ENCODE results near the gene NCCRP1. TPM values are rescaled to one million over a fixed set of nuclear protein-coding genes. Genes with fewer than 3 reads are reported as not detected.

Gene NCCRP1
- total RNA-seq, 1 experiment from 2014 or later: not detected

GRCh38 chr19:39164289-39164688 is 32.5 kb upstream of the NCCRP1 start:
- no peak for DNase-seq (ENCODE audit: low read depth)

GRCh38 chr19:39165857-39166256 is 30.9 kb upstream of the NCCRP1 start:
- DNase-seq (ENCODE audit: low read depth): no peak

GRCh38 chr19:39166571-39167391 is 30.0 kb upstream of the NCCRP1 start:
- DNase-seq (ENCODE audit: low read depth): no peak

DNA sequence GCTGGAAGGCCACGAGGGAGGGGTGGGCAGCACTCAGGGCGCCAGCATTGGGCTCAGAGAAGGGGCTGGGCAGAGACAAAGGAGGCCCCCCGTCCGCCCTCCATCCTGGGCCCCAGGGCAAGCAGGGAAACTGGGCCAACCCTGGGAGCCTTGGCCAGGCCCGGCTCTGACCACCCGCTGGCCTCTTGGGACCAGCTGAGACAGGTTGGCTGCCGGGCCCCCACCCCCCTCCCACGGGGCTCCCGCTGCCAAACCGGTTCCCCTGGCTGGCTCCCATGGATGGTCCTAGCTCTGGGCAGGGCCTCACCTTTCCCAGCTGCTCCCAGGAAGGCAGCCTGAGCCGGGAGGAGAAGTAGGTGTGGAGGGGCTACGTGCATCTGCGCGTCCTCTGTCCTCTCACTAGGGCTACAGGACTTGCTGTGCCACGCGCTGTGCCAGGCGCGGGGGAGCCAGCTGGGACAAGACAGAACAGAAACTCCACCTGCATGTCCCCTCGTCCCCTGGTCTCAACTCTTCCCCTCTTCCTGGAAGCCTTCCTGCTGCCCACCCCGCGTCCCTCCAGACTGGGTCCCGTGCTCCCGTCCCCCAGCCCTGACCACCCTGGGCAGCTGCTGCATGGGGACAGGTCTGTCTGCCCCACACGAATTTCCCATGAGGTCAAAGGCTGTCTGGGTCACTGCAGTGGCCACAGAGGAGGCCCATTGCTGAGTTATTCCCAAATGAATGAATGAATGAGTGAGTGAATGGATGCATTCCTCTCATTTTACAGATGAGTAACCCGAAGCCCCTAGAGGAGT is 29.1 kb upstream of the NCCRP1 start:
- DNase-seq (ENCODE audit: low read depth): no peak

GRCh38 chr19:39168258-39169142 is 28.3 kb upstream of the NCCRP1 start:
- DNase-seq (ENCODE audit: low read depth): no peak

DNA sequence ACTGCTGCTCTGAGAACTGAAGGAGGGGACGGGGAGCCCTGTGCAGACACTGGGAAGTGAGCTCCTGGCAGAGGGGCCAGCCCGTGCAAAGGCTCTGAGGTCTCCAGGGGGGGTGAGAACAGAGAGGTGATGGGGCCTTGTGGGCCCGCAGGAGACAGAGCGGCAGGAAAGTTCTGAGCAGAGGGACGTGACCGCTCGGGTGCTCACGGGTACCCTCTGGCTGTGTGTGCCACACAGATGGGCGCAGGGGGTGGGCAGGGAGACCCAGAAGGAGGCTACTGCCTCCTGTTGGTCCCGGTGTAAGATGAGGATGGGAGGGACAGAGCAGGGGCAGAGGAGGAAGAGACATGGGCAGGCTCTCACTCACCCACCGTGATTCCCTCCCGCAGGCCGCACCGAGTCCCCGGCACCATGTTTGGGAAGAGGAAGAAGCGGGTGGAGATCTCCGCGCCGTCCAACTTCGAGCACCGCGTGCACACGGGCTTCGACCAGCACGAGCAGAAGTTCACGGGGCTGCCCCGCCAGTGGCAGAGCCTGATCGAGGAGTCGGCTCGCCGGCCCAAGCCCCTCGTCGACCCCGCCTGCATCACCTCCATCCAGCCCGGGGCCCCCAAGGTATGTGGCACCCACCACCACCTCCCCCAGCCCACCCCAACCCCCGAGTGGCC is 27.5 kb upstream of the NCCRP1 start:
- no peak for DNase-seq (ENCODE audit: low read depth)

GRCh38 chr19:39170386-39171231 is 26.2 kb upstream of the NCCRP1 start:
- DNase-seq (ENCODE audit: low read depth): no peak

DNA sequence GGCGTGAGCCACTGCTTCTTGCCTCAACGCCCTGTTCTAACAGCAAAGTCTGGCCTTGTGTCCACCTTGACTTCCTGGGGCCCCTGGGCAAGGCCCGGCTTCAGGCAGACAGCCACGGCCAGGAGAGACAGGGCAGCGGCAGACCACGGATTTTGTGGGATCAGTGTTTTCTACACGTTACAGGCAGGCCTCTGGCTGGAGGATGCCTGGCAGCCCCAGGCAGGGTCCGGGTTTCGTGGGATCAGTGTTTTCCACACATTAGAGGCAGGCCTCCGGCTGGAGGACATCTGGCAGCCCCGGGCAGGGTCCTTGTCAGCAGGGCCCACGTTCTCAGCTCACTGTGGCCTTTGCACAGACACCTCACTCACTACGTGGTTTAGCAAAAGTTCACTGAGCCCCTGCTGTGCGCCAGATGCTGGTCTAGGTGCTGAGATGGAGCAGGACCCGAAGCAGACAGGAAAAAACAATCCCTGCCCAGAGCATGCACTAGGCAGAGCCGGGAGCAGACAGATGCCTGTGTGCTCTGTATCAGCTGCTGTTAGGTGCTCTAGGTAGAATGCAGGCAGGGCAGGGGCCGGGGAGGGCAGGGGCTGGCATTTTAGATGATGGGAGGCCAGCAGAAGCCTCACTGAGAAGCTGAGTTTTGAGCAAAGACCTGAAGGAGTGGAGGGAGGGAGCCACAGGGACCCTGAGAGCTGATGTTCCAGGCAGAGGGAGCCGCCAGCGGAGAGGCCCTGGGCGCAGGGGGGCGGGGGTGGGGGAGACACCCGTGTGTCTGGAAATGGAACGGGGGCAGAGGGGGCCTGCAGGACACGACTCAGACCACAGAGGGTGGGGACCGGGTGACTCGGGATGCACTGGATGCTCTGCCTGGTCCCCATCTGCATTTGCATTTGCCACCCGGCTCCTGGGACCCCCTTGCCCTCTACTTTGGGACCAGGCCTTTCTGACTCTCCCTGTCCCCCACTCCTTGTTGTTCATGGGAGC is 25.0 kb upstream of the NCCRP1 start:
- DNase-seq (ENCODE audit: low read depth): no peak

DNA sequence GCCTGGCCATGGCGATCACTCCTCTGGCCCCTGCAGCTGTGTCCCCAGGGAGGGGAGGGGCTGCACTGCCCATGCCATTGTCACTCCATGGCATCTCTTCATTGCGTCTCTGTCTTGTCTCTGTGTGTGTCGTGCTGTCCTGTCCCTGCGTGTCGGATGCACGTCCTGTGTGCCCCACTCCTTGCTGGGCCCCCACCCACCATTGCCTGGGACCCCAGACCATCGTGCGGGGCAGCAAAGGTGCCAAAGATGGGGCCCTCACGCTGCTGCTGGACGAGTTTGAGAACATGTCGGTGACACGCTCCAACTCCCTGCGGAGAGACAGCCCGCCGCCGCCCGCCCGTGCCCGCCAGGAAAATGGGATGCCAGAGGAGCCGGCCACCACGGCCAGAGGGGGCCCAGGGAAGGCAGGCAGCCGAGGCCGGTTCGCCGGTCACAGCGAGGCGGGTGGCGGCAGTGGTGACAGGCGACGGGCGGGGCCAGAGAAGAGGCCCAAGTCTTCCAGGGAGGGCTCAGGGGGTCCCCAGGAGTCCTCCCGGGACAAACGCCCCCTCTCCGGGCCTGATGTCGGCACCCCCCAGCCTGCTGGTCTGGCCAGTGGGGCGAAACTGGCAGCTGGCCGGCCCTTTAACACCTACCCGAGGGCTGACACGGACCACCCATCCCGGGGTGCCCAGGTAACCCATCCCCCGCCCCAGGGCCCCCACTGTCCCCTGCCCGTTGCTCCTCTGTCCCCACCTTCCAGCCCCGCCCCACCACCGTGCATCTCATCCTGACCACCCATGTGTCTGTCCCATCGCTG is 23.9 kb upstream of the NCCRP1 start:
- DNase-seq (ENCODE audit: low read depth): no peak

- no peak for DNase-seq (ENCODE audit: low read depth)
These were observed 23.2 kb upstream of the NCCRP1 start for GRCh38 chr19:39173502-39173991.

GRCh38 chr19:39174142-39174541 is 22.6 kb upstream of the NCCRP1 start:
- DNase-seq (ENCODE audit: low read depth): no peak

DNA sequence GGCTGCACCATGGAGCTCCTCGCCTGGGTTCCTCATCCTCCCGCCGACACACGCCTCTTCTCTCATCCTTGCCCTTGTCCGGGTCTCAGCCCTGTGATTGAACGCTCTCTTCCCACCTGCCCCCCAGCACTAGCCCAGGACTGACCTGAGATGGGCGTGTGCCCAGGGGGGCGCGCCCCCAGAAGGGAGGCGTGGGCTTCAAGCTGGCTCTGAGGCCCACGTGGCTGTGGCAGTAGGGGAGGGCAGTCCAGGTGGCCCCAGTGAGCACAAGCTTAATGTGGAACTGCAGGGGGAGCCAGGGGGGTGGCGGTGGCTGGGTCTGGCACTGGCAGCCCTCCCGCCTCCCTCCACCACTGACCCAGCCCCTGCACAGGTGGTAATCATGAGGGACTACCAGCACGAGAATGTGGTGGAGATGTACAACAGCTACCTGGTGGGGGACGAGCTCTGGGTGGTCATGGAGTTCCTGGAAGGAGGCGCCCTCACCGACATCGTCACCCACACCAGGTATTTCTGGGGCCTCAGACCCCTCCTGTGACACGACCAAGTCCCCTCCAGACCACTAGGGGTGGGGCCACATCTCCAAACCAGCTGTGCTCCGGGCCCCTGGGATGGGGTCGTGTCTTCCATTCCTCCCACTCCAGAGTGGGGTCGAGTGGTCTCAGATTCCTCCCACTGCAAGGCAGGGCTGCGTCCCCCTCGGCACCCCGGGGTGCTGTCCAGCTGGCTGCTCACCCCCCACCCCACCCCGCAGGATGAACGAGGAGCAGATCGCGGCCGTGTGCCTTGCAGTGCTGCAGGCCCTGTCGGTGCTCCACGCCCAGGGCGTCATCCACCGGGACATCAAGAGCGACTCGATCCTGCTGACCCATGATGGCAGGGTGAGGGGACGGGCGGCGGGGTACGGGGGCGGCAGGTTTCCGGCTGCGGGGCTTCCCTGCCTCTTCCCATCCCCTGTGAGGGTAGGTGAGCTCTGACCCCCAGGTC is 21.9 kb upstream of the NCCRP1 start:
- DNase-seq (ENCODE audit: low read depth): no peak

- no peak for DNase-seq (ENCODE audit: low read depth)
These were observed 21.2 kb upstream of the NCCRP1 start for GRCh38 chr19:39175564-39175963.

DNA sequence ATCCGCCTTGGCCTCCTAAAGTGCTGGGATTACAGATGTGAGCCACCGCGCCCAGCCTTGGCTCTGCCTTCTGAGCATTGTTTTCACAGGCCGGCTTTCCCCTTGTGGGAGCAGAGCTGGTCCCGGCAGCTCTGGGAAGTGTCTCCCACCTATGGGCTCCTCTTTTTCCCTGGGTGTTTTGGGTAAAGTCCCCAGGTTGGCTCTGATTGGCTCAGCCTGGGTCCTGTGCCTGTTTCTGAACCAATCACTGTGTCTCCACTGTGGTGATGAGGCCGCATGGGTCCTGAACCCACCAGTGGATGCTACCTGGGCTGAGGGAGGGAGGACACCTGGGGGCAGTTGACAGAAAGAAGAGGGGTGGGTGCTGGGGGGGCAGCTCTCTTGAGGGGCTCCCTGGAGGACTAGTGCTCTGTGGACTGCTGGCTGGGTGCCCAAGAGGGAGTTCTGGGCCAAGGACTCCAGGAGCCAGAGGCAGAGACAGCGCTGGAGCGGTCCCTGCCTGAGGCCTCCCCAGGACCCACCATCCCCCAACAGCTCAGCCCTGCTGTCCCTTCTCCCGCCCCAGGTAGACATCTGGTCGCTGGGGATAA is 19.6 kb upstream of the NCCRP1 start:
- no peak for DNase-seq (ENCODE audit: low read depth)

DNA sequence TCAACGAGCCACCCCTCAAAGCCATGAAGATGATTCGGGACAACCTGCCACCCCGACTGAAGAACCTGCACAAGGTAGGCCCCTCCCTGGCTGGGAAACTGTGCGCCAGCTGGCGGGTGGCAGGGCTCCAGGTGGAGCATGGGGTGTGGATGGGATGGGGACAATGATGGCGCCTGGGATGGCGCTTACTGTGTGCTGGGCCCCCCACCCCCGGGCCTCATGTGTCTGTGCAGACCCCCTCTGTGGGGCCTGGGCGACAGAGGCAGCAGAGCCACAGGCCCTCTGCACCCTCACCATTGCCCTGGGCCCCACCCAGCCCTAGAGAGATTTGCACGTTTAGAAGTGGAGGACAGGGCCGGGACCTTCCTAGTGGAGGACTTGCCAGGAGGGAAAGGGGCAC is 19.0 kb upstream of the NCCRP1 start:
- no peak for DNase-seq (ENCODE audit: low read depth)

DNA sequence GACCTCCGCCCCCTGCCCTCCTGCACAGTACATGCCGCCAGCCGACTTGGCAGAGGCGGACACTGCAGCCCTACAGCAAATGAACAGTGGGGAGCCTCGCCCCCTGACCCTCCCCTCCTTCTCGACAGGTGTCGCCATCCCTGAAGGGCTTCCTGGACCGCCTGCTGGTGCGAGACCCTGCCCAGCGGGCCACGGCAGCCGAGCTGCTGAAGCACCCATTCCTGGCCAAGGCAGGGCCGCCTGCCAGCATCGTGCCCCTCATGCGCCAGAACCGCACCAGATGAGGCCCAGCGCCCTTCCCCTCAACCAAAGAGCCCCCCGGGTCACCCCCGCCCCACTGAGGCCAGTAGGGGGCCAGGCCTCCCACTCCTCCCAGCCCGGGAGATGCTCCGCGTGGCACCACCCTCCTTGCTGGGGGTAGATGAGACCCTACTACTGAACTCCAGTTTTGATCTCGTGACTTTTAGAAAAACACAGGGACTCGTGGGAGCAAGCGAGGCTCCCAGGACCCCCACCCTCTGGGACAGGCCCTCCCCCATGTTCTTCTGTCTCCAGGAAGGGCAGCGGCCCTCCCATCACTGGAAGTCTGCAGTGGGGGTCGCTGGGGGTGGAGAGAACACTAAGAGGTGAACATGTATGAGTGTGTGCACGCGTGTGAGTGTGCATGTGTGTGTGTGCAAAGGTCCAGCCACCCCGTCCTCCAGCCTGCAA is 18.3 kb upstream of the NCCRP1 start:
- no peak for DNase-seq (ENCODE audit: low read depth)
